Right lung (tissue), 10 donors: Measurements from ENCODE around the gene LYZL2. TPM values are rescaled to one million over a fixed set of nuclear protein-coding genes. Genes with fewer than 3 reads are reported as not detected.
A peak's percentile ranks its signal among the peaks of the same experiment; 100 is the strongest.
"Not testable (repeated sequence)": the region's sequence is repeated elsewhere in the genome, so short reads cannot be mapped to it uniquely, and the experiment has no call there.

ENCODE experiments used
- DNase-seq, 2 donors: peaks; one replicate each; pipeline ENCODE4 v3.0.0-alpha.2; 2013
- long read RNA-seq, 8 donors: transcript quantifications; one replicate each; lab custom pipeline, GENCODE V29; 2026
- polyA plus RNA-seq, 5 donors: library from polyadenylated mRNA; unstranded; fragments of 120-200 nt; gene quantifications; one replicate each; pipeline versions ENCODE4 v1.2.1 to v1.2.3, GENCODE V29; 2013; ENCODE audit warnings: inconsistent platforms in 1 of 5, low replicate concordance in 1 of 5; ENCODE audit not compliant: insufficient read length in 5 of 5, insufficient read depth in 1 of 5

Gene LYZL2
- polyA plus RNA-seq = not detected
- long read RNA-seq, donor 1 = 0 reads
- long read RNA-seq, donor 2 = 0 reads
- long read RNA-seq, donor 3 = 0 reads
- long read RNA-seq, donor 4 = 0 reads
- long read RNA-seq, donor 5 = 0 reads
- long read RNA-seq, donor 6 = 0 reads
- long read RNA-seq, donor 7 = 0 reads
- long read RNA-seq, donor 8 = 0 reads

DNA sequence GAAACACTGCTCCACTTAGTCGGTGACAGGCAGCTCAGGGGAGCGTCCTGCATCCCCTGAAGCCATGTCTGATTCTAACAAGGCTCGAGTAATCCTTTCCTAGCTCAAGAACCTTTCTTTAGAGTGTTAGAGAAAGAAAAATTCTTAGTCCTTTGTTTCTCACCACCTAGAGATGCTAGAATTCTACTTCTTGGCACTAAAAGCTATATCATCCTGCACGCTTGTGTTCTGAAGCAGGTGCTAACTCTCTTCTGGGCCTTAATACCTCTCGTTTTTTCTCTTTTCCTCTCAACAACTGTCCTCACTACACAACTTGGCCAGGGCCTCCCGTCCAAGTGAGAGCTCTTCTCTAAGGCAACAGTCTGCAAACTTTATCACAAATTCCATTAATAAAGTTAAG is at the start of gene LYZL2:
Gene LYZL2, minus strand, starts transcription at position 101 of the 400 bp plus-strand sequence. CDS start 2,838 bp downstream, outside the sequence.
- no peak for DNase-seq

DNA sequence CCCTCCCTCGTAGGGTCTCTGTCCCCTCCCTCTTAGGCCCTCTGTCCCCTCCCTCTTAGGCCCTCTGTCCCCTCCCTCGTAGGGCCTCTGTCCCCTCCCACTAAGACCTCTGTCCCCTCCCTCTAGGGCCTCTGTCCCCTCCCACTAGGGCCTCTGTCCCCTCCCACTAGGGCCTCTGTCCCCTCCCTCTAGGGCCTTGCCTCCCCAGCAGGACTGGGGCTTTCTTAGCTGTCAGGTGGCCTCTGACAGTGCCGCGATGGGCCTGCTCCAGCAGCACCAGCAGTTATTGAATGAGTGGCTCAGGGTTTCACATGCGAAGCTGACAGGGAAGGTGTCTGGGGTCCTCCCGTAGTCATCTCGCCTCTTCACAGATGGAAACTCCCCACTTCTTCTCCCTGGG is 48.1 kb upstream of the LYZL2 start:
- DNase-seq = not testable (repeated sequence)

DNA sequence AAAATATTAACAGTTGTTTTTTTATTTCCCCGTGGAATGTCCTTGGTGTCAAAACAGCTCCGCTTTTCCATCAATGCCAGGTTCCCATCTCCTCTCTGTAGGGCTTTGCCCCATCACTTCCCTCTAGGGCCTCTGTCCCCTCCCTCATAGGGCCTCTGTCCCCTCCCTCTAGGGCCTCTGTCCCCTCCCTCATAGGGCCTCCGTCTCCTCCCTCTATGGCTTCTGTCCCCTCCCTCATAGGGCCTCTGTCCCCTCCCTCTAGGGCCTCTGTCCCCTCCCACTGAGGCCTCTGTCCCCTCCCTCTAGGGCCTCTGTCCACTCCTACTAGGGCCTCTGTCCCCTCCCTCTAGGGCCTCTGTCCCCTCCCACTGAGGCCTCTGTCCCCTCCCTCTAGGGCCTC is 47.6 kb upstream of the LYZL2 start:
- not testable (repeated sequence) for DNase-seq

DNA sequence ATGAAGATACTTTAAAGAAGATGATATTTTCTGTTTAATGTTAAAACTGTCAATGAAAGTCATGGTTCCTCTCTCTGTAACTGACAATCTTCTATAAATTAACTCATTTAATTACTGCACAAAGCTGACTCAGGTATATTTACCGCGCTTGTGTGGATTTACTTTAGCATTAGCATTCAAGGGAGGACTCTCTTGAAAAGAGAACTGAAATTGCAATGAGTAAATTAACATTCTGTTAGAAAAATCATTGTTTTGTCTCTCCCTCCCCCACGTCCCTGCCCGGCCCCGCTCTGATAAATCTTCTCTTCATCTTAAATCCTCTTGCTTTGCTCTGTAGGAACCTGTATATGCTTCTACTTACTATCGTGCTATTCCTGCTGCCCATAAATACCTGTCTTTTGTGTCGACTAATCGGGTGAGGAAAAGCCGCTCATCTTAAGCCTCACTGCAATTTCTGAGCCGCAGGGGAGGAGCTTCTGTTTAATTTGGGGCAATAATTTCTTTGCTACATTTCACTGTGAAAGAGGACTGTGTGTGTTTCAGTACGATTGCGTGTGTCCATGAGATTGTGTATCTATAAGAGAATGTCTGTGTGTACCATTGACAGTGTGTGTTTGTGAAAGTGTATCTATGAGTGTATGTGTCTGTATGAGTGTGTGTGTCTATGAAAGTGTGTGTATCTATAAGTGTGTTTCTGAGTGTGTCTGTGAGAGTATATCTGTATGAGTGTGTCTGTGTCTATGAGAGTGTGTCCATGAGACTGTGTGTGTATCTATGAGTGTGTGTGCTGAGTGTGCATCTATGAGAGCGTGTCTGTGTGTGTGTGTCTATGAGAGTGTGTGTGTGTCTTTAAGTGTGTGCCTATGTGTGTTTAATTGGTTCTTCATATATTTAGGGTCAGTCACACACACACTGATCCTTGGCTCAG is 46.5 kb upstream of the LYZL2 start:
- no peak for DNase-seq

DNA sequence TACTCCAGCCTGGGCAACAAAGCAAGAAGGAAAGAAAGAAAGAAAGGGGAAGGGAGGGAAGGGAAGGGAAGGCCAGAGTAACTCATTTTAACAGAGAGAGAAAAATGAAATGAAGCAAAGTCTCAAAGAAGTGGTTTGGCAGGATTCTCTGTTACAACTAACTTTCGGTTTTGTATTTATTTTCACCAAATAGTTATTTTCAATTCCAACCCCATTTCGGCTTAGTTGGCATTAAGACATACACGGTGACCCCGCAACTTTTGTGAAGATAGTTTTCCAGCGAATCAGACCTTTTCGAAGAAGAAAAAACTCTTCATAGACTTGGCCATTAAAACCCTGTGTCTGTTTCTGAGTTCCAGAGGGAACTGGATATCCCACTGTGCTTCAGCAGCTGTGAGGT is 45.2 kb upstream of the LYZL2 start:
- no peak for DNase-seq

DNA sequence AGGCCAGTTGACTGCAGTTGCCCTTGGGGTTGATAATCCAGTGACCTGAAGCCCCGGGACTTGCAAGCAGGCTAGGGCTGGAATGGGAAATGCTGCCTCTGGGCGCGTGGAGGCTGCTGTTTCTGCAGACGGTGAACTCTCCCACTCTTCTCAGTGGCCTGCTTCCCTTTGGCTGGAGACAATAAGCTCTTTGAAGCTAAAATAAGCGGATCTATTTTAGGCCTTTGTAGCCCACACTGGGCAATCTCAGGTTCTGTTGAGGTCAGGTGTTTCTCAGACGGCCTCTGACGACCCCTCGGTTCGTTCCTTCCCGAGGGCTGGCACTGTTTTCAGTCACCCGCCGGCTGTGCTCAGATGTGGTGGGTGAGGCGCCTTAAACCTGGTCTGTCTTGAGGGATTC is 43.7 kb upstream of the LYZL2 start:
- DNase-seq = not testable (repeated sequence)

DNA sequence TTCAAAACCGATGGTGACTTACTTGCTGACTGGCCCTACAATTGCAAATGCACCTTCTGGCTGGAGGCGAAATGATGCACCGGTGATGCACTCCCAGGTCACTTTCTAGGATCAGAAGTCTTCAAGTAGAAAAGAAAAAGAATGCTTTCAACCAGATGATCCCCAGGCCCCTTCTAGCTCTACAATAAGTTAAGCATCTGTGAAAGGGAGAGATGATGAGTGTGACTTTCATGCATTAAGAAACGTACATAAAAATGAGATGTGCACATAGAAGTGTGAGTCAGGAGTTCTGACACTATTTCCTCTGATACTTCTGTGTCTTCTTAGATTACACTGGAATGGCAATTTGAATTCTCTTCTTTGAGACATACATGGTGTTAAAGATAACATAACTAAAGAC is 42.8 kb upstream of the LYZL2 start:
- not testable (repeated sequence) for DNase-seq

DNA sequence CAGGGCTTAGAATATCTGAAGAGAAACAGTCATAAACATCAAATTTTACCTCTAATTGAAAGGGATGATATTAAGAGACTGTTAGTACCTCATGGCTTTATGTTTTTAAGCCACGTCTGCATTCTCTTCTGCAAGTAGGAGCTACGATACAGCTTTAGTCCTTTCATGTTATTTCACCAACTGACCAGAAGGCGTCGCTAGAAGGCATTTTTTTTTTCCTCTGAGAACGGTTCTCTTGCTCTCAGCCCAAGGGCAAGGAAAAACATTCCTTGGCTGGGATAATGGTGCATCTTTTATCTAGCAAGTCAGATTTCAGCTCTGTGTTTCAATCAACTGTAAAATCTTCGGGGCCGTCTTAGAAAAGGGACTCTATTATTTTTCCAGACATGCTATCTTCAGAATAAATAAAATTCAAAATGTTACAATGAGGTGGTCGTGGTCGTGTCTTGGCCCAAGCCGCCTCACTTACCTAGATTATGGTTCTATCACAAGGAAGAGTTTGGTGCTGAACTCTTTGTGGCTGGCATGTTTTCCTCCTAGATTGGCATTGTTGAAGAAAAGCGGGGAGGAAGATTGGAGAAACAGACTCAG is 41.6 kb upstream of the LYZL2 start:
- peak; percentile 42 to 65 for DNase-seq

DNA sequence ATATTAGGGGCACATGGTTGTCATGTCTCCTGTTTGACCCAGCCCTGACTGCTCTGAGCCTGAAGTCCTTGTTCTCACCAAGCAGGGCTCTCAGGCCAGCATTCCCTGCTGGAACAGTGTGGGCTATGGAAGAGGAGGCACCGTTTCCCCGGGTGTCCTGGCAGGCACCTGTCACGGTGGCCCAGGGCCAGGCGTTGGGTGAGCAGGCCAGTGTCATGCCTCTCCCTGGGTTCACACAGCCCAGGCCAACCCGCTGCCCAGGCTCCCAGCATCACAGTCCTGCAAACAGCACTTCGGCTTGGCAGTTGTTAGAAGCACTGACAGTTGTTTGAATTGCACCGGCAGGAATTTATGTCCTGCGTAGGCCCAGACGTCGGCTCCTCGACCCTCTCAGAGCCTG is 38.4 kb upstream of the LYZL2 start:
- DNase-seq = not testable (repeated sequence)

DNA sequence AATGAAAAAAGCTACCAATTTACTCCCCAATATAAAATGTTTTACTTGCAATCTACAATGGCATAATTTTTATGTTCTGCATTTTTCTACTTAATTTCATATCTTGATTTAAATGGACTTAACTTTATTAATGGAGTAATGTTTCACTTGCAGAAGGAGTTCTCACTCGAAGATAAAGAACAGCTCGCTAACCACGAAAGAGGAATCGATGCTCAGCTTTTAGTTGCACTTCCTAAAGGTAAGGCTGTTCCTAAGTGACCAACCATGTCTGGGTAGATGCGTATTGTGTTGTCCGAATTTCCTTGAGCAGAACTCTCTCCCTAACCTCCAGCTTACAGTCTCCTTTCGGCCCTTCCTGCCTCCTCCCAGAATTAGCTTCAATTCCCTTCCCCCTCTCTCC is 33.9 kb upstream of the LYZL2 start:
- not testable (repeated sequence) for DNase-seq

DNA sequence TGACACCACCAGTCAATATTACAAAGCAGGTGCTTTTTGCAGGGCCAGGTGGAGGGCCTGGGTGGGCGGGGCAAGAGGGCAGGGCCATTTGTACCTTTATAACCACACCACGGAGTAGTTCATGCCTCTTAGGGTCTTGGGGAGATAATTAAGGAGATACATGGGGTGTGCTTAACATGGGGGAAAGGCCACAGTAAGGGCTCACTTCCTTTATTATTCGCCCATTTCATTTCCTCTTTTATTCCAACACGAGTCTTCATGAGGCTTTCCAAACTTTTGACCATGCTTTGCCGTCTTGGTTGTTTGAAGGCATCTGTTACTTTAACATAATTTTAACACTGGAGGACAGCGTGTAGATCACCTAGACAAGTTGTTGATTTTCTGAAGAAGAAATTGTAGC is 33.3 kb upstream of the LYZL2 start:
- DNase-seq = no peak

DNA sequence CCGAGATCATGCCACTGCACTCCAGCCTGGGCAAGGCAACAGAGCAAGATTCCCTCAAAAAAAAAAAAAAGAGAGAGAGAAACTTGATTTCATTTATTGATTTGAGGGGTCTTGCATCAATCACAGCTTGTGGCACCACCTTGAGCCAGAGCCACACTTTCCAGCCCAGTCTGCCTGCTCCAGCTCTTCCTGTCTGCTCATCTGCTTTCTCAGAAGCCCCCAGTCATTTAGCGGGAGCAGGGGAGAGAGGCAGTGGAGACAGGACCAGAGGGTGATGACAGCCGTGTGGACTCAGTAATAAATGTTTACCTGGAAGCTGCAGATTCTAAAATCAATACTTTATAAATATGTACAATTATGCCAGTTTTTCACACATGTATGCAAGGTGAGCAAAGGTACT is 30.8 kb upstream of the LYZL2 start:
- not testable (repeated sequence) for DNase-seq

DNA sequence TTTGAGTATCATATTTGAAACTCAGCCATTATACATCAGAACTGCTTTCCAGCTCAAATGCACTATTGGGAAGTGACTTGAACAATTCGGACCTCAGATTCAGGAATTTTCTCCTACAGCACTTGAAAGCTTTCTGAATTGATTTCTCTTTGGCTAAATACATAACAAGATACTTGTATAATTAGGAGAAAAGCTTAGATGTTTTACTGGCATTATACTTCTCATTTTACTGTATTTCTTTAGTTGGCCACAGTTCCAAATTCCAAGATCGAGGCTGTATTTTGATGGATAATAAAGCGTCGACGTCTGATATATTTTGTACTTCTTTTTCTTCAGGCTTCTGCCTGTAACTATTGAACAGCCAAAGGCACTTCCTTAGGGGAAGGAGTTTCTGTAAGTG is 26.7 kb upstream of the LYZL2 start:
- no peak for DNase-seq

DNA sequence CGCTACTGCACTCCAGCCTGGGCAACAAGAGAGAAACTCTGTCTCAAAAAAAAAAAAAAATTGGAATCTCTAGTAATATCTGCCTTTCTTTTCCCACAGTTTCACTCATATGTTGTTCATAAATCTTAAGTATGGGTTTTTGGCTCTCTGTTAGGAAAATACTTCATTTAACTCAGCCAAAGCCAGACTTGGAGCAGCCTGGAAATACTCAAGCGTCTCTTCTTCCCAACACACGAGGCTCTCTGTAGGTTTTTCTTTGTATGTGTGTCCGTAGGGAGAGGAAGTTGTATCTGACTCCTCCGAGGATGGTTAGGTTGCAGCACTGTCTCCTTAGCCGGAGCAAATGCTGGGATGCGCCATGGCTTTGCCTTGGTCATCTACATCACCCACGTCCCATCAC is 25.4 kb upstream of the LYZL2 start:
- not testable (repeated sequence) for DNase-seq

DNA sequence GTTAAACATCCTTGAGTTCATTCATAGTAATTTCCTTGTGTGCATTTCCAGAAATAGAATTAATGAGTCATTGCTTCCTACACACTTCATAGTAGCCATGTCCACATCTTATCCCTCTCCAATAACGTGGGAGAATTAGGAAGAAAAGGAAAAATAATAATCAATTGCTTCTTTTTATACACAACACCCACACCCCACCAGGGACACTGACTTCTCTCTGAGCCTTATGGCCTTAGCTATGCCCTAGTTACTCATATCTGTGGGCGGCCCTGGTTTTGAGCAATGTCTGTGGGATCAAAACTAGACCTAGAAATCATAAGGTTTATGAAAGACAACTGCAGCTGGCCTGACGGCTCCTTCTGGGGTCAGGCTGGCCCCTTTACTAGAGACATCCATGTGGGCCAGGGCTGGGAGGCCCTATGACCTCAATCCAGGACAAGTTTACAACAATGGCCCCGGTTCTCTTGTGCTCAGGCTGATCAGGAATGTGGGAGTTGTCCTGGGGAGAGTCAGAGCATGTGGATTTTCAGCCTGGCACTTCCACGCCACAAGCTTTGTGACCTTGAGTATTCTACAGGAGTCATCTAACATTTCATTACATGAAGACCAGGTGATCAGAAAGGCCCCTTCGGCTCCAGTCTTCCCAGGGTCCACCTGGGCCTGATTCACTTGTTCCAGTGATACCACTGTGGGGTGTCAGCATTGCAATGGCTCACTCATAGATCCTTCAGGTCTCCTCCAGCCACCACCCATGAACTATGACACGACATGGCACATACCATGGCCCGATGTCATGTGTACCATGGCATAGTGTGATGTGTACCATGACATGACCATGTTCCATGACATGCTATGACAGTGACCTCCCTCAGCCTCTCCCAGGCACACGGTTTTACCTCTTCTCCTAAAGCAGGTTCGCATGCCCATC is 22.2 kb upstream of the LYZL2 start:
- DNase-seq = not testable (repeated sequence)

DNA sequence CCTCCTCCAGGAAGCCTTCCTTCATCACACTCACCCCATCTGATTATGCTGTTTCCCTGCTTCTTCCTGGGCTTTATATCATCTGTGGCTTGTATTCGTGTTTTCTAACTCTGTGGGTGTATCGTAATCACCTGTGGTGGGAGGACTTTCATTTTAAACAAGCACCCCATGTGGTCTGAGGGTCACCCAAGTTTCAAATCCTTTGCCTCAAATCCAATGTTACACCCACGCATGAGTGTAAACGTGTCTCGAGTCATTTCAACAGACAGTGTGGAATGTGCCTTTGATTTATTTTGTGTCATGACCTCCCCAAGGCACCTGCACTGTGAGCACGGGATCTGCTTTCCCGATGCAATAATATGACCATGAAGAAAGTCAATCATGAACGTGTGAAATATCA is 17.5 kb upstream of the LYZL2 start:
- DNase-seq = no peak

DNA sequence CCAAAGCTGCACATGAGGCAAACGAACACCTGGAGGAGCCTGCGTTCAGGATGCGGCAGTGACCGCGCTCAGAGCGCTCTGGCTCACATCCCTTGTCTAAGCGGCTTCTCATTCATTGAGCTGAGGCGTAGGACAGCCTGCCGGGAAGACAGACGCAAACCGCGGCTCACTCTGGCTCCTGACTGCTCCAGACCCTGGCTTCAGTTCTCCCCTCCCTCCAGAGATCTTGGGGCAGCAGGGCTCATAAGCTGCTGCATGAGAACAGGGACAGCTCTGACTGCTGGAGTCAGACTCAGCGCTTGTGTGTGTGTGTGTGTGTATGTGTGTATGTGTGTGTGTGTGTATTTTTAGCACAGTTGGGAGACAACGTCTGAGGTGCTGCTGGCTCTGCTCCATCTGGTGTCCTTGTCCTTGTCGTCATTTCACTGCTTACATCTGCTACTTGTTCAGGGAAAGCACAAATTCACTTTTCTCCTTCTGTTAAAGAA is 15.8 kb upstream of the LYZL2 start:
- DNase-seq = peak; percentile 17 to 24

DNA sequence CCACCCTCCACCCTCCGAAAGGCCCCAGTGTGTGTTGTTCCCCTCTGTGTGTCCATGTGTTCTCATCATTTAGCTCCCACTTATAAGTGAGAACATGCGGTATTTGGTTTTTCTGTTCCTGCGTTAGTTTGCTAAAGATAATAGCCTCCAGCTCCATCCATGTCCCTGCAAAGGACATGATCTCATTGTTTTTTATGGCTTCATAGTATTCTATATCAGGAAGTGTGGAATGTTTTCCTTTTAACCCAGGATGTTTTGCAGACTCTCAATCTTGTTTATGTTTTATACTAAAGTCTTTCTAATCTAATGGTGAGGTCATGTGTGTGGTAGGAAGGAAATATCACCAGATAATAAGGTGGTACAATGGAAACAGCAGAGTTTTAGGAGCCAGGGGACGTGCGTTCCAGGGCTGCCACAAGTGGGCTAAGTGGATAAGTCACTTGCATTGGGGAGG is 14.9 kb upstream of the LYZL2 start:
- not testable (repeated sequence) for DNase-seq

DNA sequence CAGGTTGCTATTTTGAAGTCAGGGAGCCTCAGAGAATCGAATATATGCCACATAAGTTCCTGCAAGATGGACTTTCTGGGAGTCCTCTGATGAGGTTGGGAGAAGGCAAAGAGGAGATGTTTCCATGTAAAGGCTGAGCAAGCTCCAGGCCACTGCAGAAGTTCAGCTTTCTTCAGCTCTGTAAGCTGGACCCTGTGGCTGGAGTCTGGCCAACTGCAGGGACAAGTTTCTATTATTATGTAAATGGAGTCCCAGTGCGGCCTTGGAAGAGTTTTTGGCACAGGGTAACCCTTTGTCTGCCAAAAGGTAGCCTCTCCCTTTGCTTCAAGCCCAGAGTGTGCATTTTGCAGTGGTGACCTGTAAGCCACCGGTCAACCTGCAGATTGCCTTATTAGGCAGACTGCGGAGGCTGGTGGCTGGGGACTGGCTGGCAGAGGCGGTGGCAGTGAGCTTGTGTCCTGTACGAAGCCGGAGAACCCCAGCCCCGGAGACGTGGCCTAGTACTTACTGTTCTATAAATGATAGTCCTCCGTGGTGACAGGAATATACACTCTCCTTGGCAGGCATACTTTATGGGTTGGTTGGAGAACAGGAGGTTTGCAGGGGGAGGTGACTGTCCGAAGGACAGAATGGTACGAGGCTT is 14.1 kb upstream of the LYZL2 start:
- DNase-seq = not testable (repeated sequence)

DNA sequence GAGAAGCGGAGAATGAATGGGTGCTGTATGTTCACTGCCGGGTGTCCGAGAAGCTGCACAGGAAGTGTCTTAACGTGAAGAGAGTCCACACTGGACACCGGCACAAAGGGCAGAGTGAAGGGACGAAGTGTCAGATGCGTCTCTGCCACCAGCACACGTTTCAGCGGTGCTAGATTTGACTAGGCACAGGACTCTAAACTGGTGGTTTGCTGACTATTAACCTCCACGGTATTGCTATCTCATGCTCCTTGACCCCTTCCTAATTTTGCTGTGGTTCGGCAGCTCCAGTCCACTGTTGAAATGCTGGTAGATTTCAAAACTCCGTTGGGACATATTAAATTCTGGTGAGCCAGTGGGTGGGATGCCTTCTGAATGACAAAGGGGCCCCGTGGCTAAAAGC is 13.3 kb upstream of the LYZL2 start:
- not testable (repeated sequence) for DNase-seq
